ENCODE results near the gene DIPK1C.

DNA sequence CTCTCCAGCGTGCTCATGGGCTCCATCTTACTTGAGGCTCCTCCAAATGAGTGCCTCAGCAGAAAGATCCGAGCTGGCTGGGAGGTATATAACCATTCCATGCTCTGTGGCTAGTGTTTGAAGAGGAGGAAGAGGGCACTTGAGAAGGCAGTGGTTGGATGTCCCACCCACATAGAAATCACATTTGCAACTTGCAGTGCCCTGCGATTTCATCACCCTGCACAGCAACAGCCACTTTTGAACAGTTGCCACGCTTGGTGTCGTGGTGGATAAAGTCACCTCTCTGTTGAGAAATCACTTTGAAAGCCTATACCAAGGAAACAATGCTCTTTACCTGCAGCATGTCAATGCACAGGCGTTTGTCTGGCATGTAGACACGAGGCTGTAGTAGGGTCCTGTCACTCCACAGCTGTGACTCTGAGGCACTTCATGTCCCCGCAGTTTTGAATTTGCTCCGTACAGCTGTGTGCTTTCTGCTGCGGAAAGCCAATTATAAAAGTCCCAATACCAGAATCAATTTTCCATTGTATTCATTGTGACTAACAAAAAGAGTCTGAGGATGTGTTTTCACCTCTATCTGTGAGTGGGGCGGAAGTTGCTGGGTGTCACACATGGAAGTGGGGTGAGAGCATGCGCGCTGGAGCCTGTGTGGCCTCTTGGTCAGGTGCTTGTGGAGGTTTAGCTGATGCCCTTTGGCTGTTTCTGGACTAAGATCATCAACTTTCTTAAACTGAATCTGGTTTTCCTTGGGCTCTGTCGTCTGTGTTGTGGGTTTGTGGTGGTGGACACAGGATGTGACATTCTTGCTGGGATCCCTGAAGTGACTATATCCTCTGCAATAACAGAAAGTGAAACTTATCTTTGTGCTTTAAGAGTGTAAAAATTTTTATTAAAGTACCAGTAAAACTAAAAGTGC is 41.9 kb upstream of the DIPK1C start:
- TF ChIP-seq, protein P1, sequence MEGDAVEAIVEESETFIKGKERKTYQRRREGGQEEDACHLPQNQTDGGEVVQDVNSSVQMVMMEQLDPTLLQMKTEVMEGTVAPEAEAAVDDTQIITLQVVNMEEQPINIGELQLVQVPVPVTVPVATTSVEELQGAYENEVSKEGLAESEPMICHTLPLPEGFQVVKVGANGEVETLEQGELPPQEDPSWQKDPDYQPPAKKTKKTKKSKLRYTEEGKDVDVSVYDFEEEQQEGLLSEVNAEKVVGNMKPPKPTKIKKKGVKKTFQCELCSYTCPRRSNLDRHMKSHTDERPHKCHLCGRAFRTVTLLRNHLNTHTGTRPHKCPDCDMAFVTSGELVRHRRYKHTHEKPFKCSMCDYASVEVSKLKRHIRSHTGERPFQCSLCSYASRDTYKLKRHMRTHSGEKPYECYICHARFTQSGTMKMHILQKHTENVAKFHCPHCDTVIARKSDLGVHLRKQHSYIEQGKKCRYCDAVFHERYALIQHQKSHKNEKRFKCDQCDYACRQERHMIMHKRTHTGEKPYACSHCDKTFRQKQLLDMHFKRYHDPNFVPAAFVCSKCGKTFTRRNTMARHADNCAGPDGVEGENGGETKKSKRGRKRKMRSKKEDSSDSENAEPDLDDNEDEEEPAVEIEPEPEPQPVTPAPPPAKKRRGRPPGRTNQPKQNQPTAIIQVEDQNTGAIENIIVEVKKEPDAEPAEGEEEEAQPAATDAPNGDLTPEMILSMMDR (IDR thresholded peaks at IDR 0.05), result no peak
- TF ChIP-seq POLR2AphosphoS5 (IDR thresholded peaks at IDR 0.05) (no peak), POLR2A (IDR thresholded peaks at IDR 0.05; ENCODE audit: low read depth) (no peak)

Measured in esophagus muscularis mucosa (tissue), 3 donors.